Measurements from ENCODE around the gene PLEKHH1.

The PLEKHH1 gene

DNA sequence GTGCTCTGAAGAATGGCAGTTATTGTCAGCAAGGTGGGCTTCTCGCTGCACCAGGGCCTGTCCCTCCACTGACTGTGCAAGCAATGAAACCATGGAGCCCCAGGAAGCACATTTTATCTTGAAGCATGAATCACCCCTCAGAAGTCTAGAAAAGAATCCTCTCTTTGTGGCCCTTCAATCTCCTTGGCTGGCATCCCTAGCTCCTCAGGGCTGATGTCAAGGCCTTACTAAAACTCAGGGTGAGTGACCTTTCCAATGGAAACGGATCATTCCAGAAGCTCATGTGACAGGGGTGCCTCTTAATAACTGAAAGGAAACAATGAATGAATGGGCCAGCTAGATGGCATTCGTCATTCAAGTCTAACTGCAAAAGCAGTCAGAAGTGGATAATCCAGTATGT, 22.3 kb upstream of the PLEKHH1 start:
- DNase-seq (ENCODE audit: low read depth), result no peak

DNA sequence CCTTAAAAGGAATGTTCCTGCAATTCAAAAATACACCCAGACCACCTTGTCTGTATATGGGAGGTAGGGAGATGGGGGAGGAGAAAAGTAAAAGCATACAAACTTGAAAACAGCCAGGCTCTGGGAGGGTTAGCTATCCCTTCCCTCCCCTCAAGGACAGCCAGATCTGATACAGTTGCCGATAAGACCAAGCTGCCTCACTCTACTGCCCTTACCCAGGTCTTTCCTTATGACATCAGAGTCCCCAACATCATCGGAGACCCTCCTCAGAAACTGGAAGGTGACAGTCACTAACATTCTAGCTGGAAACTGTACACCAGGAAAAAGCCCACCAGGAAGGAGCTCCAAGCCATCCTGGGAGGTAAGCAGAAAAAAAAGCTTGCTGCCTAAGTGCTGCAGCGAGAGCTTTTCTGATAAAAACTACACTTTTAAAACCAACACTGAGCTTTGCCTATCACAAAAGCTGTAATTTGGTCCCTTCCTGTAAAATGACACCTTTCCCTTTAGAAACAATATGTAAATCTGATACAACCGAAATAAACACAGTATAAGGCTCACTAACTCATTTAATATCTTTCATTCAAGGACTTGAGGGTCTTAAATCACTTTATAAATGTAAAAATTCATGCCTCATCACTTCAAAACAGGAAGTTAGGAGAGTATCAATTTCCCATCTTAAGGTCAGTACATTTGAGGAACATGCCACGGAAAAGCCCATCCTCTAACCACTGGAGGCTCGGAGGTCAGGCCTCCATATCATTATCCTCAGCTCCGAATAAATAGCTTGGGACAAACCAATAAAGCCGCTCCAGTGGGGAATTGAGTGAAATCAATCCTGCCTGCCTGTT, 20.4 kb upstream of the PLEKHH1 start:
- DNase-seq (ENCODE audit: low read depth), result no peak

DNA sequence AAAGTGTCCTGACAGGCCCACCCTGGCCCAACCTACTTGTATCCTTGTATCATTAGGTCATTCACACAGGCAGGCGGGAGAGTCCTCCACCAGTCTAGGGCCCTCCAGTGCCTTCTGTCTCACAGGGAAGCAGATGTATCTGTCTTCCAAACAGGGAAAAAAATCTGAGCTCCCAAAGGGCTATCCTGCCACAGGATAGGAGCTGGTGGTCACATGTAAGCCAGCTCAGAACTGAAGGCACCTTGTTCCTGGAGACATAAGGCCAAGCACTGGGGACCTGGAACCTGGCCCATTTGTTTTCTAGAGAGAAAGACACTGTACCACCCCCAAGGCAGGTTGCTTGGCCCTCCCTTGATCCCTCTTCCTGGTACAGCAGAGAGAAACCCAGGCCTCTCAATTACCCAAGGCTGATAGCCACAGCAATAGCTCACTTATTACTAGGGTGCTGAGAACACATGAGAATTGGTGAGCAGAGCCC, 19.4 kb upstream of the PLEKHH1 start:
- DNase-seq (ENCODE audit: low read depth), result no peak

DNA sequence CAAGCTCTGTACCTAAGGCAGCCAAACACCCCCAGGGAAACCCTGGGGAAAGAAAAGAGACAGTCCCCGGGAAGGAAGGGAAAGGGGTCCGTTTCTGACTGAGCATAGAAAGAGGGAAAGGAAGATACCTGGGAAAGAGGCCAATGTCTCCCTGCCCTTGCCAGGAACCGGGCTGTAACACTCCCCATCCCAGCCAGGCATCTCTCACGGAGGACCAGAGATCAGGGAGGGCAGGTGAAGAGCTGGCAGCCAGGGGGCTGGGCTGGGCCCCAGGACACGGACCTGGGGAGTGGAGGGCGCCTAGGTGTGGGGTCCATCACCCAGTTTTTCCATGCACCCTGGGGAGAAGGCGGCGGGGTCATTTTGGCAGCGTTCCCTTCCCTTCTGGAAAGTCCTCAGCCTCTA, 18.9 kb upstream of the PLEKHH1 start:
- no peak for DNase-seq (ENCODE audit: low read depth)

DNA sequence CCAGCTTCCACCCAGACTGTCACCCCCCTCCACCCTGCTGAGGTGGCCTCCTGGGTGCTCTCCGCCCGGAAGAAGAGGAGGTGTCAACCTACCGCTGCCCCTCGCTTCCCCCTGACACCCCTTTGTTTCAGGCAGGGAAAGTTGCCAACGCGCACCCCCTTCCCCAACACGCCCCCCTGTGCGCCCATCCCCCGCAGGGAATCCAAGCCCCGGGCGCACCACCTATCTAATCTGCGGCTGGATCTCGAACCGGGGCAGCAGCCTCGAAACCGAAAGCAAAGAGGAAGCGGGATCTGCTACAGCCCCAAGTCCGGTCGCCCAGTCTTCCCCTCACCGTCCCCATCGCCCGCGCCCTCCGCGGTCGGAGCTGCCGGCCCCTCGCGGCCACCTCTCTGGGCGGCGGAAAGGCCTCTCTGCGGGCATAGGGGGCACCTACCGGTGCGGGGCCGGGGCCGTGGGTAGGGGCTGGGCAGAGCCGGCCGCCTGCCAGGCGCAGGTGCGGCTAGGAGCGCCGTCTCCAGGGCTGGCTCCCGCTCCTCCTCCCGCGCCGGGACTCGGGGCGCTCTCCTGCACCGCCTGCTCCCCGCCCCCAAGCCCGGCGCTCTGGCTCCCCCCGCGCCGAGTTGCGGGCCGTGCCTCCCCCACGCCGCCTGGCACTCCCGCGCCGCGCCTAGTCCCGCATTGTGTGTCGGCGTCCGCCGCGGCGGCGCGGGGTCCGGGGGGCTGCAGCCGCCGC, 18.3 kb upstream of the PLEKHH1 start:
- peak; percentile 29 for DNase-seq (ENCODE audit: low read depth)

DNA sequence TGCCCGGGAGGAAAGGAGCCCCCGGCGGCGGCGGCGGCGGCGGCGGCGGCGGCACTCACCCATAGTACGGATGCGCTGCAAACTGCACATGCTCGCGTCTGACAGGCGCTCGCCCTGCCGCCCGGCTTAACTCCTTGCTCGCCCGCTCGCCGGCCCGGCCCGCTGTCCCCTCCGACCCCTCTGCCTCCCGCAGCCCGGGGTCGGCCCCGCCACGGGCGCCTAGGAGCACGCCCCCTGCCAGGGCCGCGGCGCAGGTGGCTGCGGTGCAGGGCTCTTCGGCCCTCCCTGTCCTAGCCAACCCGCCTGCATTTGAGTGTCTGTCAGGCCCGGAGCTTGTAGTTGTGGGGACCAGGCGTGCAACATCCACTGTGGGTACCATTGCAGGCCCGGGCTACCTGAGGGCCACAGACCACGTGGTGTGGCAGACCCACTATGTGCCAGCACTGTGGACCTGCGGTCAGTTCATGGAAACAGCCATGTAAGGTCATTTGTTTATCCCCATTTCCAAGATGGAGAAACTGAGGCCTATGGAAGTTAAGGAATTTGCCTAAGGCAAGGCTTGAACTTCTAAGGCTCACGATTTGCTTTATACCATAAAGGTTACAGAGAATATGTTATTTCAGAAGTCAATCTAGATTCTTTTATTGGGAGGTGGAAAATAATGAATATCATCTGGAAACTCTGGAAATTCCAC, 17.6 kb upstream of the PLEKHH1 start:
- DNase-seq (ENCODE audit: low read depth), result no peak

DNA sequence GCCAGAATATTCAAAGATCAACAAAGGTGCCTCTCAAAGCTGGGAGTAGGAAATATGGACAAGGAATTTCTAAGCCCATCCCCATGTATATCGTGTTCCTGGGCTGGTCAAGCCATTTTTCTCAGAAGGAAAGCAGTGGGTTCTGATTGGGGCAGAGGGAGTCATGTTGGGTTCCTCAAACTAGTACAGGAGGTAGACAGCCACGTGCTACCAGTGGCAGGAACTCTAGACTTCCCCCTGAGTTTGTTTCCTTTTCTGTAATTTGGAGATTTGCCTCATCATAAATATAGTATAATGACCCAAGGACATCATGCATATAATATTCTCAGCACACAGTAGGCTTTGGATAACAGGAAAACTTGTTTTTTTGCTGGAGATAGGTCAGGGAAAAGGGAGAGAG, 16.4 kb upstream of the PLEKHH1 start:
- DNase-seq (ENCODE audit: low read depth), result no peak

DNA sequence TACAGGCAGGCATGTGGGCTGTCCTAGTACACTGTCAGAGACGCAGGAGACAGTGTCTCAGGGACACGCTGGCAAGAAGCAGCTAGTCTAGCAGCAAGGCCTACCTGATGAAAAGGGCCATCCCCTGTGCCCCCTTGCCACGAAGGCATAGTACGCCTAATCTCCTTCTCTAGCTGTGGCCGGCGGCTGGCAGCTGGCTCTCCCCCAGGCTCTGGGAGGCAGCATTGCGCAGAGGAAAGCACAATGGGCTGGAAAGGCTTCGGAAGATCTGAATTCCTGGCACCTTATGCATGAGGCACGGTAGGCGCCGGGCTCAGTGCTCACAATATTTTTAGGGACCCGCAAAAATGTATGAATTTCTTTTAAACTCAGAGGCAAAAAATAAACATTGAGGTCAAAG, 16.0 kb upstream of the PLEKHH1 start:
- no peak for DNase-seq (ENCODE audit: low read depth)

DNA sequence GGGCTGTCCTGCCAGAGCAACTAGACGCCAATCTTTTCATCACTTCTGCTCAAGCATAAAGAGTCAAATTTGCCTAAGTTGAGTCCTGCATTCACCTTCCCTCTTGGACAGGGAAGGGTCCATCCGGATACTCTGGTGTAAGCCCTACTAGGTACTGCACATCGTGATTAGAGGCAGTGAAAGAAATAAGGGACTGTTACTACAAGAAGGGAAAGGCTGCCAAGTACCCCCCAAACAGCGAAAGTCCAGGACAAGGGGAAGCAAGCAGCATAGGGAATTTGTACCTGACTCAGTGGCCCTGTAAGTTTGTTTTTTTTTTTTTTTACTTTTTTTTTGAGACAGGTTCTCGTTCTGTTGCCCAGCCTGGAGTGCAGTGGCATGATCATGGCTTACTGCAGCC, 13.7 kb upstream of the PLEKHH1 start:
- DNase-seq (ENCODE audit: low read depth), result no peak

DNA sequence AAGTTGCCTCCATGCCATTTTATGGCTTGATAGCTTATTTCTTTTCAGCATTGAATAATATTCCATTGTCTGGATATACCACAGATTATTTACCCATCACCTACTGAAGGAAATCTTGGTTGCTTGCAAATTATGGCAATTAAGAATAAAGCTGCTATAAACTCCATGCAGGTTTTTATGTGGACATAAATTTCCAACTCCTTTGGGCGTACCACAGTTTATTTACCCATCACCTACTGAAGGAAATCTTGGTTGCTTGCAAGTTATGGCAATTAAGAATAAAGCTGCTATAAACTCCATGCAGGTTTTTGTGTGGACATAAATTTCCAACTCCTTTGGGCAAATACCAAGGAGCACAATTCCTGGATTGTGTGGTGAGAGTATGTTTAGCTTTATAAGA, 12.6 kb upstream of the PLEKHH1 start:
- no peak for DNase-seq (ENCODE audit: low read depth)

DNA sequence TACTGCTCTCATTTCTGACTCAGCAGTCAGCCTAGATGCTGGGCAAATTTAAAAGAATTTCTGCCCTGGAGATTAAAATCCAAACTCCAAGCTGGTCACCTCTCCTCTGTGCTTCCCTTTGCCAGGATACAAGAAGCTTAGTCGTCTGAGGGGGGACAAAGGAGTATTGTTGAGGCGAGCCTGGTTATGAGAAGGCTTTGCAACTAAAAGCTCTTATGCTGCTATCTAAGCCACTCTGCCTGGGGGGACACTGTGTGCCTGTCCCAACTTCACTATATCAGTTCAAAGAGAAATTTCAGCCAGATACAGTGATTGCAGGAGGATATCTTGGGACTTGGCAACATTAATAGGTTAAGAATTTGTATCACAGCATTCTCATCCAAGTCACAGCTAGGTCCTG, 10.8 kb upstream of the PLEKHH1 start:
- no peak for DNase-seq (ENCODE audit: low read depth)

DNA sequence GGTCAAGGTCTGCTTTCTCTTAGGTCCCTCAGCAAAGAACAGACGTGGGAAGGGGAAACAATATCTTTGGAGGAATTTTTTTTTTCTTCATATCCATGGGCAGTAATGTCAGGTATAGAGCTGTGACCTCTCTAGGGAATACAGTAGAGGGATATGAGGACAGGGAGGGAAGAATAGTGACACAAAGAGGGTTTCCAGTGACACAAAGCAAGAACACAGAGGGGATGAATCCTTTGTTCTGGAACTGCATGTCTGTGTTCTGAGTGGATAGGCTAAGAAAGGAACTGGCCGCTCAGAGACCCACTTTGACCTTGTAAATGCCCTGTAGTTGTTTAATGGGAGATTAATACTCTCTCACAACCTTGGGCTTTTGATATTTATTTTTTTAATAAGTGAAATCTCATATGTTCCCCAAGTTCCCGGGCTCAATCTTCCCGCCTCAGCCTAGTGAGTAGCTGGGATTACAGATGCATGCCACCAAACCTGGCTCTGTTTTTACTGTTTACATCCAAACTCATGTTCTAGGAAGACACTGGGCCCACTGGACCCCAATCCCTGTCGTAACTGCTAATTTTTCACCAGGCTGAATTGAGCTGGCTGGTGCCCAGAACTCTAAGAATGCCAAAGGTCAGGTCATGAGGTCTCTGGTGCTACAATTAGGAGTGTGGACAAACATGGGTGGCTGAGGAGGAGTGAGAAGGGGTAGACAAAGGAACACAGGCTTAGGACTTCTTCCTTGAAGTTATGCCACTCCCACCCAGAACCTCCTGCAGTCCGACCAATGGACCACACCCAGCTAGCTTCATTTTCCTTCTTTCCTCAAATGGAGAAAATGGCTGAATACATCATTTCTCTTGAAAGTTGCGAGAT, 9.1 kb upstream of the PLEKHH1 start:
- no peak for DNase-seq (ENCODE audit: low read depth)

DNA sequence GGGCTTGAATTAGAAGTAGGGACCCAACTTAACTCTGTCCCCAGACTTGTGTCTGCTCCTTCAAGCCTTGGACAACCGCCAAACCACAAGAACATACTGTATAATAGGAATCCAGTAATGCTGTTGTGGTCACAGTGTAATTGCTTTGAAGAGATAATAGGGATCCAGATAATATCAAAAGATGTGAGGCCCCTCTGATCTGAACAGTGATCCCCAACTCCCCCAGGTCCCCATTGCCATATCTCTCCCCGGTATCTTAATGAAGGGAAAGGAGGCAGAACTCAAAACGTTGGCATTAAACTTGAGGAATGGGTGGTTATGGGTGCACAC, 8.5 kb upstream of the PLEKHH1 start:
- DNase-seq (ENCODE audit: low read depth), result no peak

DNA sequence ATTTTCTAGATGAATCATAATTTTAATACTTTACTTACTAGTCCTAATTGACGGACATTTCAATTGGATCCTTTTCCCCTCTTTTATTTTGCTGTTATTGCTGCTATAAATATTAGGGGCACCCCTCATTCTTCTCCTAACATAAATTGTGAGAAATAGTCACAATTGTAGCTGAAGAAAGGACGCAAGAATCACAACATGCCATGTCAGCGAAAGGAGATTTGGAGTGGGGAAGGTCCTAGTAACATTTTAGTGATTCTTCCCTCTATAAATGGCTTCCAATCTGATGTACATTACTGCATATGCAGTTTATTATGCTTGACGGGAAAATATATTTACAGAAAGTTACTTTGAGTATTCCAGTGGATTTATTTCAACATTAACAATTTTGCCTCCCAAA, 7.7 kb upstream of the PLEKHH1 start:
- DNase-seq (ENCODE audit: low read depth), result no peak

DNA sequence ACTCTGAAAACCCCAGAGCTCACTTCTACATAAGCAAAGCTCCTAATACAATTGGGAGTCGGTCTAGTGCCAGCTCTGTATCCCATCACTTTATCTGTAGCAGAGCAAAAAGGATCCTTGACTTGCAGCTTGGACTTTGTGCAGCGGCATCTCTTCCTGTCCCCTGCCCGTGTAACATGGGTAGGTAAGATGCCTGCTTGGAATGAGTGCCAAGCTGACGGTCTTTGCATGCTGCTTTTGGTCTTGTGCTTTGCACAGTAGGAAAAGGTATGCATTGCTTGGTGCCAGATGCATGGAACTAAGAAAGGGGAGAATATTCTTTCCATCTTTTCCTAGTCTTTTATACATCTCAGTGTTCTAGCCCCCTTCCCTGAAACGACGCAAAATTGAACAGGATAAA, 6.9 kb upstream of the PLEKHH1 start:
- no peak for DNase-seq (ENCODE audit: low read depth)

DNA sequence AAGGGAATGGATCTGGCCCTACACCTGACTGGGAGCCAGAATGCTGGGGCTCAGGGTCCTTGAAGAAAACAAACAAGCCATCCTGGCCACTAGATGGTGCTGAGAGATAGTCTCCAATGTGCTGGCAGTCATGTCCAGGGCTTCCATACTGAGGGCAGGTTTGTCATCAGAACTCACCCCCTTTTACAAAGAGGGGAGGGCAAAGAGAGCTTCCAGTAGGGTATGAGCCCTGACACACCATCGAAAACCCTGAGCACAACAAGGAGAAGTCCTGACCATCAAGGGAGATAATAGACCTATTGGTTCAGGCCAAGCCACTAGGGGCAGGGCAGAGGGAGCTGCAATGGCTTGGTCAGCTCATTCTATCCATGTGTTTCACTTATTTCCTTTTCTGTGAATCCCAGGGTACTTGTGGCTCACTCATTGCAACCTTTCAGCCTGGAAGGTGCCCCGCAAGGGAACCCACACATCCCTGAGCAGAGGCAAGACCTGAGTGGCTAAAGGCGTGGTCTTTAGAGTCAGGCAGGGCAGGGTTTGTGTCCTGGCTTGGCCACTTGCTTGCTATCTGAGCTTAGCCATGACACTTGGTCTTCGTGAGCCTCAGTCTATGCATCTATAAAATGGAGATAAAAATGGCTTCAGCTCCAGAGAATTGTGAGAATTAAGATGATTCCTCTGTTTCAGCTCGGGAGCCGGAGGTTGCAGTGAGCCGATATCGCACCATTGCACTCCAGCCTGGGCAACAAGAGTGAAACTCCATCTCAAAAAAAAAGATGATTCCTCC, 6.2 kb upstream of the PLEKHH1 start:
- no peak for DNase-seq (ENCODE audit: low read depth)

DNA sequence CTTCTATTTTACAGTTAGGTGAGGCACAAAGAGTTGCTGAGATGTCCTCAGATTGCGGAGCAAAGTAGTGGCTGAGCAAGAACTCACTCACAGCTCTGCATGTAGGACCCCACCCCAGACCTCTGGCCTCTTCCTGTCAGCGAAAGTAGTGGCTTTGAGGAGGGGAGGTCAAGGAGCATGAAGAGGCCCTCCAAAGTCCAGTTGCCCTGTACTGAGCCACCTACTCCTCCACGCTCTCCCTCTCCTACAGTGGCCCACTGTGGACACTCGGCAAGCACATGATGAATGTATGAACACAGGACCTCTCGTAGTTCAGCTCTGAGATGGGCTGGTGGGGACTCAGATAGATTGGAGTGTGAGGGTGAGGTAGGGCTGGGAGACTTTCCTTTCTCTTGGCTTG, 5.3 kb upstream of the PLEKHH1 start:
- DNase-seq (ENCODE audit: low read depth), result no peak

DNA sequence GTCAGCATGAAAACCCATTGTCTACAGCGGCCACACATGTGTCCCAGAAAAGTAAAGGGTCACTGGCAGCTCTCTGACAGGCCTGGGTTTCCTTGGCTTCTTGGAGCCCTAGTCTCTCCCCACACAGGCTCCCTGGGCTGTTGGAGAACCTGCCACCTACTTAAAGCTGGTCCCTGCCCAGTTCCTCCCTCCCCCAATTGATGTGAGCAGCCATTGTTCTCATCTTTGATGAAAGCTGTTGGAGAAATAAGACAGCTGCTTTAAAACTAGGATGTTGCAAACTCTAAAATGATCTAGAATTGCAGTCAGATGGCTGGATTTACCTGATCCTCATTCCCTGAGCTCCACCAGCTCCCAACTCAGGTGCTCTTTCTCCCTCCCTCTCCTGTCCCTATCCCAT, 4.8 kb upstream of the PLEKHH1 start:
- DNase-seq (ENCODE audit: low read depth), result no peak

DNA sequence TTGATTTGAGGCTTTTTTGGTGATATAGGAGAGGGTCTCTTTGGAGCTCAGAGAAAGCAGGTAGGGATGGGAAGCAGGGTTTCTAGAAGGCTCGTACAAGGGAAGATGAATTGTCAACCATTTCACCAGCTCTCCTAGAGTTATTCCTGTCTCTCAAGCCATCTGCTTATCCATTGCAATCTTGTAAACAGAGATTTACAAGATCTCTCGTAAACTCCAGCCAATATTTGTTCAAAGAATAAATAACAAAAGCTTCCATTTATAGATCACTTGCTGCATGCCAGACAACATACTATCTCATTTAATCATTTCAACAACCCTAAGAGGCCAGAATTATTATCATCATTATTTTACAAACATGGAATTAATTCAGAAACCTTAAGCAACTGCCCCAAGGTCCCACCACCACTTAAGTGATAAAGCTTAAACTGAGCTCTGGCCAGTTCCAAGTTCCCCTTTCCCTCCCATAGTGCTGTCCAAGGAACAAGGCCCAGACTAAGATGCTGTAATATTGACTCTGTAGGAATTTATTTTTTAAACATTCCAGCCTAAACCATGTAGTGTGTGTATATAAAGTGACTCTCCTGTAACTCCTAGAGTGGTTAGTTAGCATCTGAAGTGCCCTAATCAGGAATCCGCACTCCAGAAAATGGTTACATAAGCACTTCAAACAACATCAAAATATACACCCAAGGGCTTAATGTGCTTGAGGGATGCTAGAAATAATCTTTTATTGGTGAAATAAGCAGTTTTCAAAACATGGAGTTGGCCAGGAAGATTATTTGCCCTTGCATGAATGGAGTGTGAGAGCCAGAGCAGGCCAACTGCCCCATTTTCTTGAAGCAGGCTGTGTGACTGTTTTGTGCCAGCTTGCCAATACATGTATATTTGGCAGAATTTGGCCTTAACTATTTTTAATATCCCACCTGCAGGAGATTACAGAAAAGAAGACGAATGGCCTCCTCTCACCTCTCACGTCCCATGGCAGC, 2.8 kb upstream of the PLEKHH1 start:
- no peak for DNase-seq (ENCODE audit: low read depth)

DNA sequence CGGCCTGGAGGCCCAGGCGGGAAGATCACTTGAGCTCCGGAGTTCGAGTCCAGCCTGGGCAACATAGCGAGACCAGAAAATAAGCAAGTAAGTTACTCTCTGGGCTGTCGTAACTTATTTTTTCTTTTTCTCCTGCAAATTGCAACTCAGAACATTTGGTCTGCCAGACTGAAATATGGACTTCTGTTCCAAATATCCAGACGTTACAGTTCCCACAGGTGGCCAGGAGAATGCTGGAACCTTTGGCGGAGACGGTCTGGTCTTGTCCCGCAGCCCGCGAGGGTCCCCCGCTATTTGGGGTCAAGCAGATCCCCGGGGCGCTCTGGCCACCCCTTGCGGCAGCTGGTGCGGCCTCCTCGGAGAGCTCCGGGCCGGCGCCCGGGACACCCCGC, 488 bp upstream of the PLEKHH1 start:
- no peak for DNase-seq (ENCODE audit: low read depth)

Measured in T follicular helper cell (primary cell).